ENCODE measurements around the gene NEK10.
A peak's percentile ranks its signal among the peaks of the same experiment; 100 is the strongest.
"Not testable (repeated sequence)": the region's sequence is repeated elsewhere in the genome, so short reads cannot be mapped to it uniquely, and the experiment has no call there.

Gene NEK10

GRCh38 chr3:27349832-27350231 lies 19.4 kb downstream of the NEK10 start:
- no peak for DNase-seq

- no peak for DNase-seq
Measured at GRCh38 chr3:27345959-27346865, 23.0 kb downstream of the NEK10 start.

DNA sequence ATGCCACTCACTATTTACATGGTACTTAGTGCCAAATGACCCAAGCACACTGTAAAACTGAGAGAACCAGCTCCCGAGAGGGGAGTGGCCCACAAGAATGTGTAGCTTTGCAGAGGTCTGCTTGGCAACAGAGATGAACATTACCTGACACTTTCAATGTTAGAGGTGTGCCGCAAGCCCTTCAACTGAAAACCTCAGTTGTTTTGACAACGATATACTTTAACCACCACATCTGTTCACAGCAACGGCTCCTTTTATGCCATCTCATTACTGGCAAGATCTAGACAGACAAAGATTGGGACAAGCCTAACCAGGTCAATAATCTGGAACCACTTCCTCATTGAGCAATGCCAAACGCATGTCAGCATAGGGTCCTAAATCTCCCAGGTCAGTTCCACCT lies 23.7 kb downstream of the NEK10 start:
- no peak for DNase-seq

GRCh38 chr3:27345045-27345444 lies 24.1 kb downstream of the NEK10 start:
- no peak for DNase-seq

GRCh38 chr3:27344192-27344591 lies 25.0 kb downstream of the NEK10 start:
- DNase-seq, result no peak

DNA sequence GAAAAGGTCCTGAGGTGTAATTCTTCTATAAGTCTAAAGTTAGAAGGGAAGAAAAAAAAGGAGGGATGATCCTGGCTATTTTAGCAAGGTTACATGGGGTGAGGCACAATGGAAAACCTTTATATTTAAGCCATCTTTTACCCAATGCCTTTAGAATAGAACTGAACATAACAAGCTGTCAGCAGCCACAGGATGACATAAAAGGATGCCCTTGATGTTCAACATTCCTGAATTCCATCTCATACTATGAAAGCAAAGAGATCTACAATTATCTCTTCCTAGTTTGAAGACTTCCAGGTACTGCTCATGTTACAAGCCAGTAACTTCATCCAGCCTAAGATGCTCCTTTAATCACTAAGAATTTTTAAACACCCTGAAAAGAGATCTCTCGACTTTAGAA lies 26.9 kb downstream of the NEK10 start:
- no peak for DNase-seq

DNA sequence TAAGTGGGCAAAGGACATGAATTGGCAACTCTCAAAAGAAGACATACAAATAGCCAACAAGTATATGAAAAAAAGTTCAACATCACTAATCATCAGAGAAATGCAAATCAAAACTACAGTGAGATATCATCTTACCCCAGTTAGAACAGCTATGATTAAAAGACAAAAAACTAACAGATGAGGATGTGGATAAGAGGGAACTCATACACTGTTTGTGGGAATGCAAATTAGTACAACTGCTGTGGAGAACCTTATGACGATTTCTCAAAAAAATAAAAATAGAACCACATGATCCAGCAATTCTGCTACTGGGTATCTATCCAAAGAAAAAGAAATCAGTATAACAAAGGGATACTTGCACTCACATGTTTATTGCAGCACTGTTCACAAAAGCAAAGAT lies 28.6 kb downstream of the NEK10 start:
- DNase-seq, result no peak

GRCh38 chr3:27335571-27335970 lies 33.6 kb downstream of the NEK10 start:
- no peak for DNase-seq

- DNase-seq, result no peak
Measured at GRCh38 chr3:27333843-27334242, 35.3 kb downstream of the NEK10 start.

GRCh38 chr3:27328982-27329762 lies 40.0 kb downstream of the NEK10 start:
- DNase-seq, result not testable (repeated sequence)

- no peak for DNase-seq
Measured at GRCh38 chr3:27326629-27327545, 42.3 kb downstream of the NEK10 start.

DNA sequence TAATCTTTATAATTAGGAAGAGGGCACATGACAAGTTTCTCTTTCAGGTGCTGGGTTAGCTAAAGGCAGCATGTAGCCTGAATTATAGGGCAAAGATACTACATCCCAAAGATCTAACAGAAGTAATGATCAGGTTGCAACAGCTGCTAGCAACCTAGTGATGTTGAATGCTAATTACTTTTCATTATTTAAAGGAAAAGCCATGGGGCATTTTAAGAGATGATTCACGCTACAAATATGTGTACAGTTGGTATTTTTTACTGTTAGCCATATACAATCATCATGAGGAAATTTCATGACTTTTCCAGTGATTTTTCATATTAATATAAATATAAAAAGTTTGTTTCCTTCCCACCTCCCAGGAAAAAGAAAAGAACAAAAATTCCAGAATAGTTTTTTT lies 43.0 kb downstream of the NEK10 start:
- DNase-seq, result no peak

DNA sequence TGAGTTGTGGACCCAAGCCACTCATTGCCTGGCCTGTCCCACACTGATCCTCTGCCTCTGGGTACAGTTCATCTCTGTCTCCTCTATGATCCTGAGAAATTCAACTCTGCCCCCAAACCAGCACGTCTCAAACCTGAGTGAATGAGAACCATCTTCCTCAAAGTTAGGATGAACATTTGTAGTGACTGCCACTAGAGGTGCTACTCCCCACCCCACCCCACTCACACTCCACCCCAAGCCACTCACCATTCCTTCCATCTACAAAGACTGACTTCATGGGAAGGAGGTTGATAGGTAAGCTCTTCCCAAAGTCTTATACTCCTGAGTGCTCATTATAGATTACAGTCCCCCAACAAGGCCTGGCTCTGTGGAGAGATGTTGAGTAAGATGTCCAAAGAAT lies 43.8 kb downstream of the NEK10 start:
- DNase-seq, result no peak

DNA sequence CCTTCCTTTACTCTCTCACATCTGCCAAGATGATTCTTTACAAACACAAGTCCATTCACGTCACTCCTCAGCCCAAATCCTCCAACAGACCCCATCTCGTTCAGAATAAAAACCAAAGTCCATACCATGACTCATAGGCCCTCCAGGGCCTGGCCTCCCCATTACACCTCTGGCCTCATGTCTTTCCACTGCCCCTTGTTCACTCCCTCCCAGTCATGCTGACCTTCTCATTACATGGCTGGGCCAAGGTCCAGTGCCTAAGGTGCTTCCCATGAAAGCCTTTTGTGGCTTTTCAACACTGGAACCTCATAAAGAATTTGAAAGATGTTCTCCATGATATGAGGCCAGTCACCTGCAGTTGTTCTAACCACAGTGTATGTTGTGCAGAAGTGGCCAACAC lies 44.5 kb downstream of the NEK10 start:
- no peak for DNase-seq

DNA sequence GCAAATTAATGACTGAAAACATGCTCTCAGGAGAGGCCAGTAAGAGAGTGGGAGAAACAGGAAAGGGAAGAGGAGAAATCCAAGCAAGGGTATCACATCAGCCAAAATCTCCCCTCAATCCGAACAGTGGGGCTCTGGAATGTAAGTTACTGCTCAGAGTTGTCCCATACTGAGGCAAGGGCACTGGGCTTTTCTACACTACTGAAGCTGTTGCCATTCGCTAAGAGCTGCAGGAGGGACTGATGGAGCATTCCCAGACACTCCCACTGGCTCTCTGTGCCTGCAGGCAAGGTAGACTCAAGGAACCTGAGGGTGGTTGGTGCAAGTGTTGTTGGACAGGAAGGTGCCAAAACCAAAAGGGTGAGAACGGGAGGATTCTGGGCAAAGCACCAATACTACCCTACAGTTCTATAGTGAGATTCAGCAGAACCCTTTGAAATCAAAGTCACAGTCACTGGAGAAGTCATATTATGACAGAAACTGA lies 46.1 kb downstream of the NEK10 start:
- no peak for DNase-seq

DNA sequence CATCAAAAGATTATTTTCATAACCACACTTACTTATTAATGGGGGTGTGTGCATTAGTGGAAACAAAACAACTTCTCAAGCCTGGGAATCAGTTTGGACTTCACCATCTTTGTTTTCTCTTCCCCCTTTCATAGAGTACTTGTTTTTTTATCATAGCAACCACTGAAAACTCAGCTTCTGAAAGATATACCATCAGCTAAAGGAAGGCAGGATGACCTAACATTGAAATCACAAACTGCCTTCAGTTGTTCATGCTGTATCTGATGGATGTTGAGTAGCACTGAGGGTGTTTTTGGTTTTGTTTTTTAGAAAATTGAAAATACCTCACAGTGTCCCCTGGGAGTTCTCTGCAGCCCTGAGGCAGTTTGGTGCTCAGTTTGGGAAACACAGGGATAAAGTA lies 46.5 kb downstream of the NEK10 start:
- no peak for DNase-seq

DNA sequence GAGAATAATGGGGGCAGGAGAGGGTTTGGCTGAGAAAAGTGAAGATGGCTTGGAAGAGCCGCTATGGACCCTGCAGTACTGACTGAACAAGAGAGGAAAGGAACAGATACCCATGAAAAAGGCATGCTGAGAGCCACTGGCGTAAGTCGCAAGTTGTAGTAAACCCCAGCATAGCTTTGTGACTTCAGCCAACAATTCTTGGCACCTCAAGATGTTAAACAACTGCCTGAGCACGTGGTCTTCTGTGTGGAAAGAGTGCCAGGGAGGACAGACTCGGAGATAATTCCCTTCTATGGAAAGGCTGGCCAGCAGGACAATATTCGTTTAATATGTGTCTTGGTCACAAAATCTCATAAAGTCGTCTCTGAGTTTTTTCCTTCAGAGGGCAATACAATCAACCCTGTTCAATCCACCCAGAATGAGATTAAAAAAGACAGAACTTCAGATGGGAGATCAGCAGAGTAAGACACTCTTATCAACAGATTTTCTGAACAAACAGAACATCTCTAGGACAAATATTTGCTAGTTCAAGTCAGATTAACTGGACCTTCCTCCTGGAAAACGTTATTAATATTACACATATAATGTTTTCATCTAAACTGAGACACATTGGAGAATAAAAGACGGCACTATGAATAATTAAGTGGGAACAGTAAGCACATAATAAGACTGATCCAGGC lies 49.2 kb downstream of the NEK10 start:
- no peak for DNase-seq

DNA sequence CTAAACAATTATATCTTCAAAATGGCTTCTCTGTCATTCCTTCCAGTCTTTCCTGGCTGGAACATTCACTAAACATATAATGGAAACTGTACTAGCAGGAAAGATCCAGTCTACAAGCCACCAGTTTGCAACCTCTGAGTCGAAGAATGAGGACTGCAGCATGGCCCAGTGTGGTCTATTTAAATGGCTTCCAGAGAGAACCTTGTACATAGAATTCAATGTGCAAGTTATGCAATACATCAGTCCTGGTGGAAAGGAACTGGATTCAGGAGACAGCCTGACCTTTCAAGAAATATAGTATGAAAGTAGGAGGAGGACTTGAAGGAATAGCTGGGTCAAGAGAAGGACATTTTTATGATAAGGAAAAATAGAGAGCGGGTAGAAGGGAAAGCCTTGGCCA lies 49.9 kb downstream of the NEK10 start:
- no peak for DNase-seq

- no peak for DNase-seq
Measured at GRCh38 chr3:27317096-27317495, 52.1 kb downstream of the NEK10 start.

DNA sequence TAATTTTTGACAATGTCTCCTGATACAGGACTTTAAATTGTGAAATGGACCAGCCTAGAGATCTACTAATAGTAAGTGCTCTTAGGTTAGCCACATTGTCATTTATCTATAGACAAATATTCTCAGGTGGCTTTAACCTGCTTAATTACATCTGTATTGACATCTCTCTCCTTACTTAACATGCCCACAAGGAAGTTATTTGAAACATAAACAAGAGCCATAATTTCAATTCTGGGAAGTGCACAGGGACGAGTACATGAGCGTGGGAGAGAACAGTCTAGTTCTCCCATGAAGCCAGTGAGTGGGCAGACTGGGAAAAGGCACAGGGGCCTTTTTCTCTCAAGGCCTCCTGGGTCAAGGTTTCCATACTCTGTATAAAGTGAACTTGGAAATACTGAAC lies 54.2 kb downstream of the NEK10 start:
- DNase-seq, result no peak

- peak in 4 of 6 experiments; percentile 0 to 56 (median 28) for DNase-seq
Measured at GRCh38 chr3:27312044-27312668, 57.0 kb downstream of the NEK10 start.

- no peak for DNase-seq
Measured at GRCh38 chr3:27311400-27311799, 57.8 kb downstream of the NEK10 start.
